Stimulated activated CD8-positive, alpha-beta memory T cell treated with anti-CD3 and anti-CD28 coated beads, Interleukin-7, amount 100 ng/mL, for 24 hours (primary cell): Measurements from ENCODE around the gene CSNK1G1.
A peak's percentile ranks its signal among the peaks of the same experiment; 100 is the strongest.

ENCODE experiments used
- DNase-seq: peaks from one replicate; pipeline ENCODE4 v3.0.0-alpha.2; 2020; ENCODE audit warnings: low read depth

CSNK1G1 gene

DNA sequence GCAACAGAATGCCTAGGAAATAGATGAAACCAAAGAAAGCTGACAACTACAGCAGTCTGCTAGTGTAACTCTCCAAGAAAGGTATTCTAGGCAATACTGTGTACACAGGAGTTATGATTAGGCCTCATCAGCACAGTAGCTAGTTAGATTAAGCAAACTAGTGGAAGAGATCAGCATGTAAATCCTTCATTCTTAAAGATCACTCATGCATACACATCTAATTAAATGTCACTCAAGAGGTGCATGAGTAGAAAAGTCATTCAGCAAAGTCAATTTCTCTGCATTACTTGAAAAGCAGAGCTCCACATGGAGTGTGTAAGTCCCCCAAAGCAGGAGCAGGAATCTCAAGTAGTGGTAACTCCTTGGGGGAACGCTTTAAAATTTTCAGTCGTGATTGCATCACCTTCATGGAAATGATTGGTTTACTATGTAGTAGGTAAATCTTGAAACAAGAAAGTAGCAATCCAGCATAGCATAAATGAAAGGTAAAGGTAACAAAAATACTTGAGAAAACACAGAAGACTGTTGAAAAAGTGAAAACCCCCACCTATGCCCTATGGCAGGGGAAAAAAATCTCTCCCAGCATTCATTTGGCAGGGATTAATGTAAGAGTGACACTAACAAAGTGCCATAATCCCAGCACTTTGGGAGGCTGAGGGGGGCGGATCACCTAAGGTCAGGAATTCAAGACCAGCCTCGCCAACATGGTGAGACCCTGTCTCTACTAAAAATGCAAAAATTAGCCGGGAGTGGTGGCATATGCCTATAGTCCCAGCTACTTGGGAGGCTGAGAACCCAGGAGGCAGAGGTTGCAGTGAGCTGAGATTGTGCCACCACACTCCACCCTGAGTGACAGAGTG, 163.8 kb downstream of the CSNK1G1 start:
- no peak for DNase-seq

DNA sequence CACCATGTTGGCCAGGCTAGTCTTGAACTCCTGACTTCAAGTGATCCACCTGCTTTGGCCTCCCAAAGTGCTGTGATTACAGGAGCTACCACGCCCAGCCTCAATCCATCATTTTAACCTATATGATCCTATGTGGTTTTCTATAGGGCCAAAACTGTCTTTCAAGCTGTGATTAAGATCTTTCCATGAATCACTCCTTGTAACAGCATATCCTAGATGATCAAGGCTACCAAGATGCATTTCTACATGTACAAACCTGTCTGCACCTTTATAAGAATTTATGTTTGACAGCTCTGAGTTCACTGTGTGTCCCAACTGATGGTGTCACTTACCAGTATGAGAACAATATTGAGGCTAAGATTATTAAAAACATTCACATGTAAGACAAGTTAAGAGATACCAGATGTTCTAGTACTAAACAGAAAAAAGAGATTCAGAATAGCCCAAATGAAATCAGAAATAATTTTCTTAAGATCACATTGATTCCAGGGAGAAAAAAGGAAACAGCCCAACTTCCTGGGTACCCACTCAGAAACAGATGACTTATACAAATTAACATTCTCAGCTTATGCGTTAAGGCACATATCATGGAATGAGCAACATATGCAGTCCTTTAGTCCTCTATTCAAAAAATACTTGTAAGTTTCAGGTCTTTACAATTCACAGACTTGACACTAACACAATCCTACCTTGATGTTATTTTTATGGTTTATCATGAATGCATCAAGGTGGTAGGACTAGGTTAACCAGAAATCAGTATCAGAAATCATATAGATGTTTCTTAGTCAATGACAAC, 168.4 kb downstream of the CSNK1G1 start:
- no peak for DNase-seq

DNA sequence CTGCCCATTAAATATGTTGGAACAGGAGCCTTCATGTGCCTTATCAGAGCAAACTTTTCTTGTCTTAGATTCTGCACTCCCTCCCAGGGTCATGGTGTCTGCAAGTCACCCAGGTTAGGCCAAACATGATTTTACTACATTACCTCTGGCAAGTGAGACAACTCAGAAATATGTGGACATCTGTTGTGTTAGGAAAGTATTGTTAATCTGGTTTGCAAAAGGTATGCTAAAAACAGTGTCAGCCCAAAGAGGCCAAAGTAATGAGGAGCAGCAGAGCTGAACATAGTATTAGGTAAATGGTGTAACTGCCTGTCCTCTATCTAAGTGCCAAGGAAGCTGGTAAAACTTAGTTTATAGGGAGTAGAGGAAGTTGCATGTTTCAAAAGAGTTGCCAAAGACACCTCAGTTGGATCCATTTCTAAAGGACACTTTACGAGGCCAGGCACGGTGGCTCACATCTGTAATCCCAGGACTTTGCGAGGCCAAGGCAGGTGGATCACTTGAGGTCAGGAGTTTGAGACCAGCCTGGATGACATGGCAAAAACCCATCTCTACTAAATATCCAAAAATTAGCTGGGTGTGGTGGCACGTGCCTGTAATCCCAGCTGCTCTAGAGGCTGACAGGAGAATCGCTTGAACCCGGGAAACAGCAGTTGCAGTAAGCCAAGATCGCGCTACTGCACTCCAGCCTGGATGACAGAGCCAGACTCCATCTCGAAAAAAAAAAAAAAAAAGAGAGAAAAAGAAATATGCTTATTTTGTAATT, 170.6 kb downstream of the CSNK1G1 start:
- no peak for DNase-seq

DNA sequence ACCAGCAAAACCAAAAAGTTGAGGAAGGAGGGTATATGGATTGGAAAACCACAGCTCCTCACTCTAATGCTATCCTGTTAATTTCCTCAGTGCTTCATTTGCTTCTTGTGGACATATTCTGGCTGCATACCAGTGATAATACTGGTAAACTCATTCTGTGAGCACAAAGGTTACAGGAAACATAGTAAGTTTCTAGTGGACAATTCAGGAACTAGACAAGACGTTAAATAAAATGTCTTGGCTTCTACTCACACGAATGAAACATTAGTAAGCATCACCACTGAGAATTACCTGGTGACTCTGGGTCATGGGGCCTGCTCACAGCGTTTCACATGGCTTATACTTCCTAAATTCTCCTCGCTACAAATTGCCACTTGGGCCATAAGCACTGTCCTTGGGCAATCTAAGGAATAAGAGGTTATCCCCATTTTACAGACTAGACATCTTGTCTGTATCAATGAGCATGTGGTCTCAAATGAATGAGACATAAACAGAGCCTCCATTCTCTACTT, 173.1 kb downstream of the CSNK1G1 start:
- no peak for DNase-seq

DNA sequence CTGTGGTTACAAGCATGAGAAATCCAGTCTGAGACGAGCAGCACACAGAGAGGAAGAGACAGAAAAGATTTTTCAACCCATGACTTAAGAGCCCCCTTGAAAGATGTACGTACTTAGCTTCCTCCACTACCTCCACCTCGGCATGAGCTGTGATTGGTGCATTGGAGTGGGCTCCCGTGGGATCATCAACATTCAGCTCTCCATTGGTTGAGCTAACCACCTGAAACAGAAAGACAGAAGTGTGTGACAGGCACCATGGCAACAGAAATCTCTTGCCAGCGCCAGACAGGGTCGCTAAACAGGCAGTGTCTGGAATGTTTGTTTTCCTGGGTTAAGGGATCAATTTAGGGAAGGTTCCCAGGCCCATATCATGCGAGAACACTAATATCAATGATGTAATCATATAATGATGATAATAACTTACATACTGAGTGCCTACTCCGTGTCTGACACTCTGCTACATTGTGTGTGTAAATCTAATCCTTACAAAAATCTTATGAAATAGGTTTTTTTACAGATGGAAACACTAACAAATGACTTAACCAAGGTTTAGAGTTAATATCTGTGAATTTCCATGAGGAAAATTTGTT, 175.6 kb downstream of the CSNK1G1 start:
- DNase-seq: no peak

DNA sequence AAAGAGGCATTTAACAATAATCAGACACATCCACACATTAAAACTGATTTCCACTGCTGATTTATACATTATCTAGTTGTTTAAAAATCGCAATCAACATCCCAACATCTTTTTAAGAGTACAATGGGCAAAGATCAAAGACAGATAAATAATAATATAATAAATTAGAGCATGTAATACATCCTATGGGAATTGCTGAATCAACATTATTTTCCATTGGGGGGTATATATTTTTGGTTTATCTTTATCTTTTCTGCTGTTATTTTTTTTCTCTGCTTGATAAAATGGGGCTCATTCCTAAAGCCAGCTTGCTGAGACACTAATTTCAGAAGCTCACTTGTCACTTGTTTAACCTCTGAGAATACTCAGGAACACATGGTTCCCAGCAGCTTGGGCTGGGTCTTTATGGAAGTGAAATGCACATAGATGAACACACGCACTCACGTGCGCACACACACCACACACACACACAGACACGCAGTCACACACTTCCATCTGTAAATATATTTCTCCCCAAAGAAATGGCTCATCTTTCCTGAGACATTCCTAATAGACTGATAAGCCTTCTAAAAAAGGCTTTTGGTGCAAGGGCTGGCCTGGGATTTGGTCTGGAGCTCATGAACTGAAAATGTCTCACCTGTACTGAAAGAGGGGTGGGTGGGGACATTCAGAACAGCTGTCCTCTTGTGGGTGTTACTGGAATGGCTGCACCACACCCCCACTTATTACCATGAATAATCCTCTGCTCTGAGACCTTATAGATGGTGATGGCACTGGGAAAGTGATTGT, 189.7 kb downstream of the CSNK1G1 start:
- no peak for DNase-seq

DNA sequence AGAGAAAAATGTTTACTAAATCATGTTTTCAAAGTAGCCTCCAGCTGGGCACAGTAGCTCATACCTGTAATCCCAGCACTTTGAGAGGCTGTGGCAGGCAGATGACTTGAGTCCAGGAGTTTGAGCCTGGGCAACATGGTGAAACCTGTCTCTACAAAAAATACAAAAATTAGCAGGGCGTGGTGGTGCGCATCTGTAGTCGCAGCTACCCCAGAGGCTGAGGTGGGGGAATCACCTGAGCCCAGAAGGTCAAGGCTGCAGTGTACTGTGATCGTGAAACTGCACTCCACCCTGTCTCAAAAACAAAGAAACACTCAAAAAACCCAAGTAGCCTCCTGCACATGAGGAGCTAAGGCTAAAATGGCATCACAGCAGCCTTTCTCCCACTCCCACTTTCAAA, 191.5 kb downstream of the CSNK1G1 start:
- DNase-seq: no peak

DNA sequence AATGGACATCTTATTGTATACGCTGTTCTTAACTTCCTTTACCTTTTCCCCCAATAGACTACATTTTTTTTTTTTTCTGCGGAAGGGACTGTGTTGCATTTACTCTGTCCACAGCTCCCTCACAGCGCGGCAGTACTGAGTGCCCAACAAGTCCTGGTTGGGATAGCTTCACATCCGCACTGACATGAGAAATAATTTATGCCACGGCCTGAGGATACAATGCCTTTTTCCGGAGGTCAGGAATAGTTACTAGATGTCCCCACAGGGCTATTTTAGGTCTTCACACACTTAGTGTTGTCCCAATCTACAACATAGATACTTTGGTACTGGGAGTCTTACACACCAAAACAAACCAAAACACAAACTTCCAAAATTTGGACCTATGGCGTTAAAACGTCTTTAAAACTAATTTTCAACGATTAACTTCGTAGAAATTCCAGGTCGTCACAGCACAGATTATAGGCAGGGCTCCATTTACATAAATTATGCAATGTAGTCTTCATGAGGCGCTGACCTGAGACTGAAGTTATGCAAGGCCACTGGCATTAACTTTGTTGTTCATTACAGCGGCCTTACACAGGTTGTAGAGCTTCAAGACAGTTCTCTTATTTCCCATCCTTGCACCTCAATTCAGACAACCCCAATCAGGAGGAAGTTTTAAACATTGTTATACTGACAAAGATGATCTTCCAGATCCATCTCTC, 192.2 kb downstream of the CSNK1G1 start:
- no peak for DNase-seq

DNA sequence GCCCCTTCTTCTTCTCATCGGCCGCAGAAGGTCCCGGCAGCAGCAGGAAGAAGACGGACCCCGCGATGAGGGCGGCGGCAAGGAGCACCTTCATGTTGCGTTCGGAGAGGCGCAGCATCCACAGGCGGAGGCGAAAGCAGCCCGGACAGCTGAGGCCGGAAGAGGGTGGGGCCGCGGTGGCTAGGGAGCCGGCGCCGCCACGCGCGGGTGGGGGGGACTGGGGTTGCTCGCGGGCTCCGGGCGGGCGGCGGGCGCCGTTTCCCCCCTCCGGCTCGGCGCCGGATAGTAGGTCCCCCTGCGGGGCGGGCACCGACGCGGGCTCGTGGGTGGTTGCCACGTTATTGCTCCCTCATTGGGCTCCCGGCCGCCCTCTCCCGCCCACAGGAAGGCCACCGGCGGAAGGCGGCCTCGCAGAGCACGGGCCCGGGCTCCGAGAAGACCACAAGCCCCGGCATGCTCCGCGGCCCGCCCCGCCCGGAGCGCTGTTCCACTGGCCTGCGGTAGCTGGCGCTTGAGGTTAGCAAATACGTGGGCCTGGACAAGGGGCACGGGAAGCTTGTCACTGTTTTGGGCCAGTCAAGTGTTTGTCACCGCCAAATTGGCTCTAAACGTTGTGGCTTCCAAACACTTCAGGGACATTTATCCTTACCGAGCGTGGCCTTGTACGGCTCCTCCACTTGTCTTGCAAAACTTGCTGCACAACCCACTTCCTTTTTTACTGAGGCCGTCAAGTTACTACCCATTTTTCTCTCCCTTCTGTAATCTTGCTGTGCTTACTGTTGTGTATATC, 192.9 kb downstream of the CSNK1G1 start, which contains the start of gene PPIB:
Gene PPIB (minus strand): TSS at position 154 of the 790 bp plus-strand sequence. CDS start 36 bp downstream, at position 118.
- peak; percentile 92 for DNase-seq

DNA sequence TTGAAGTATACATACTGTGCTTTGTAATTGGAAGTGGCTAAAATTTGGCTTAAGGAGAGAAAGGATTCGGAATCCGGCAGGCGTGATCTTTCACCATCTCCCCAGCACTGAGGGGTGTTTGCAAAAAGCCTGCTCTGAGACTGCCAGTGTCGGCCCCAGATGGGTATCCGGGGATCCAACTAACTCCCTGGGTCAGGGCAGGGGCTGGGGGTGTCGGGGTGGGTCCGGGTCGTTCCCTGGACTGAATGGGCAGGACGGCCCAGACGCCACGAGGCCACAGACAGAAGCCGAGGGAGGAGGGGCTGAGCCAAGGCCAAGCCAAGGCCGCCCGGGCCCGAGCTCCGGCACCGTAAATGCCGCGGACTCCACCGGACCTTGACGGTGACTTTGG, 193.5 kb downstream of the CSNK1G1 start:
- no peak for DNase-seq

DNA sequence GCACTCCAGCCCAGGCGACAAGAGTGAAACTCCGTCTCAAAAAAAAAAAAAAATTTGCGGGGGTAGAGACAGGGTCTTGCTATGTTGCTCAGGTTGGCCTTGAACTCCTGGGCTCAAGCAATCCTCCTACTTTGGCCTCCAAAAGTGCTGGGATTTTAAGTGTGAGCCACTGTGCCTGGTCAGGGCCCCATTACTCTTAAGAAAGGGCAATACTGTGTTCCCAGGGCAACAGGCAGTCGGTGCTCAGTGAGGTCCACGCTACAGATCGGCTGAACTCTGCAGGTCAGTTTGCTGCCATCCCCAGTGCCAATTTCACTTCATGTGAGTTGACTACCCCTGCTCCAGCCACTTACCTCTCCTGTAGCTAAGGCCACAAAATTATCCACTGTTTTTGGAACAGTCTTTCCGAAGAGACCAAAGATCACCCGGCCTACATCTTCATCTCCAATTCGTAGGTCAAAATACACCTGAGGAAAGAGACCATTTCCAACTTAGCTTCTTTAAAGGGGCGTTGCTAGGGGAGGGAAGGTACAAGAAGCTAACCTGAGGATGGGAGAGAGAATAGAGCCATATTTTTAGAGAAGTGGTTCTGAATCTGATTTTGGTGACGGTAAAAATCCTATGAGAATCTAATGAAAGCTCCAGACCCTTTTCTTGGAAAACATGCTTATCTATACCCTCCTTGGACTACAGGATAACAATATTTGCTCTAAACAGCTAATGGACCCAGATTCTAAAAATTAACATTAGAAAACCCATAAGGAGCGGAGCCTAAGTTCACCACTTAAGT, 194.1 kb downstream of the CSNK1G1 start:
- no peak for DNase-seq

DNA sequence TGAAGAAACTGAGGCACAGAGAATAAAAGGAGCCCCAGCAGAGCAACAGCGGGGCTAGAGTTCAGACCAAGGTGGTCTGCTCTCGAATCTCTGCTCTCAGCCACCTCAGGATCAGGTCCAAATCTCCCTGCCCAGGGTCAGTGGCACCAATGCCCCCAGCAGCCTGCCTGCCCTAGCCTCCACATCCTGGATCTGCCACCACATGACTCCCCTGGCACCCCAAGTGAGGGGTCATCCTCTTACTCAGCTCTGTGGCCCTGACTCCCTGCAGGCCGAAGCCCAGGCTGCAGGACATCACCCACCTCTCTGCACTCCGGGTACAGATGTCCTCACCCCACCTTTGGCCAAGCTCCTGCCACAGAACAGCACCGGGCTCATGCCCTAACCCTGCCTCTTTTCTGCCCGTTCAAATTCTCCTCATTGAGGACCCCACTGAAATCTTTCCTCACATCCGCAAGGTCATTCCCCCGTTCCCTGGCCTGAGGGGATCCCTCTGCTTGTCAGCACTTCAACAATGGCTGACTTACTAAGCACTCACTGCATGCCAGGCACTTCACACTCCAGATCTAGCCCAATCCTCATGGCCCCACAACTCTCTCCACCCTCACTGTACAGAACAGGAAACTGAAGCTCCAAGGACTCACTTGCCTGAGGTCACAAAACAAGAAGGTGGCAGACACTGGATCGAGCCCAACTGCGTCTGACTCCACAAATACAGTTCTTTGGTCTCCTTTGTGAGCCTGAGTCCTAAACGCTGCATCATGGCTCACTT, 197.4 kb downstream of the CSNK1G1 start:
- DNase-seq: no peak

DNA sequence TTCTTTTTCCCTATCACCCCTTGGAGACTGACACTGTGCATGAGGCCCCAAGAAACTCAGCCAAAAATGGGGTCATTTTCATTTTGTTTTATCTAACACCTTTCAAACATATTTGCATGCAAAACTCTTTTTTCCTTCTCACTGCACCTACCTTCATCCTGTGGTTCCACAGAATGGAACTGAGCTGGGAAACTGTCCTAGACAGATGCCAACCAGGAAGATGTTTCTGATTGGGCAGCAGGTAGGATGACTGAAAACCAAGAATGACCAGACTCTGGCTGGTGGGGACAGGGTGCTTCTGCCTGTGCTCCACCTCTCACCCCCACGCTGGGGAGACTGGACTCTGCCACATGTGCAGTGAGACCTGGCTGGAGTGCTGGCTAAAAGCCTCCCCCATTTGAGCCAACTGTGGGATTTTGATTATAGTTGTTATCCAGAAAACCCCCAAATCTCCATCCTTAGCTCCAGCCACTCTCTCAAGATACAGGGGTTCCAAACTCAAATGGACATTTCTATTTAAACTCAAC, 198.3 kb downstream of the CSNK1G1 start:
- no peak for DNase-seq

DNA sequence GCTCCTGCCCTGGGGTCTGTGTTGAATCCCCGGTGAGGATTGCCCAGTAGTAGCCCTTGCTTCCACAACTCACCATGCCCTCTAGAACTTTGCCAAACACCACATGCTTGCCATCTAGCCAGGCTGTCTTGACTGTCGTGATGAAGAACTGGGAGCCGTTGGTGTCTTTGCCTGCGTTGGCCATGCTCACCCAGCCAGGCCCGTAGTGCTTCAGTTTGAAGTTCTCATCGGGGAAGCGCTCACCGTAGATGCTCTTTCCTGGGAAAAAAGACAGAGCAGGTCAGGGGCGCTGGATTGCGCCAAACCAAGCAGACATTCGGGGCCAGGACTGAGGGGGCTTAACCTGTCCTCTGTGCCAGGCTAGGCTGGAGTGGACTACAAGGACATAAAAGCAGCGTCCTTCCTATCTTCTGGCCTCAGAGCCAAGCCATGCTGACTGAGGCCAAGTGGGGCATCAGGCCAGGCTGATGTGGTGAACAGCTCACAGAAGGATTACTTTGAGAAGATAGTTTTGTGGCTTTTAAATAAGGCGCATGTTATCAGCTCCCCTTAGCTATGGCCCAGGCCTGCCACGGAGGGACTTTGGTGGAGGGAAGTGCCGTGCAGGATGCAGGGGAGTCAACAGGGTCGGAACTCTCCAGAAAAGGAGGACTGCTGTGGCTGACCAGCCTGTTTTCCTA, 199.2 kb downstream of the CSNK1G1 start:
- DNase-seq: no peak

DNA sequence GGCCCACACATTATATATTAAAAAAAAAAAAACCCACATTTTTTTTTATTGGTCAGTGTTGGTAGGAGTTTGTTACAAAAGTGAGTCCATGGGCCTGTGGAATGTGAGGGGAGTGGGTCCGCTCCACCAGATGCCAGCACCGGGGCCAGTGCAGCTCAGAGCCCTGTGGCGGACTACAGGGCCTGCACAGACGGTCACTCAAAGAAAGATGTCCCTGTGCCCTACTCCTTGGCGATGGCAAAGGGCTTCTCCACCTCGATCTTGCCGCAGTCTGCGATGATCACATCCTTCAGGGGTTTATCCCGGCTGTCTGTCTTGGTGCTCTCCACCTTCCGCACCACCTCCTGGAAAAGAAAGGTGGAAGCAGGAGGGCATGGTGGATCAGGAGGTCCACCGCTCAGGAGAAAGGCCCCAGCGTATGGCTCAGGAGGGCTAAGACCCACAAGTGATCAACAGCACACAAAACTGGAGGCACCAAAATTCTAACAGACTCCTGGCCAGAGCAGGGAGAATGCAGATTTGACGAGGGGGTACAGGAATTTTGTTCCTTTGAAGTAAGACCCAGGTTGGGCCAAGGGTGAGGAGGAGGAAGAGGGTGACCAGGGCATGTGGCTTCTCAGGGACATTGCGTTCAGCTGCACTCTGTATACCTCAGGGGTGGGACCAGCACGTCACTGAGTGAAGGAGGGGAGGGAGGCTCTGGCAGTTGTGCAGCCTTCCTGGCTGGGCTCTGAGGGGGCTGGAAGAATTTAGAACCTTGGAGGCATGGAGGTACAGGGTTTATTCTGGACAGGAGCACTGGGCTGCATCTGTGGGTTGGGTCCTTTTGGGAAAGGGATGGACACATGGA, 199.9 kb downstream of the CSNK1G1 start:
- DNase-seq: no peak
